Kidney epithelial cell (primary cell): ENCODE results near the gene KCNIP4. TPM values are rescaled to one million over a fixed set of nuclear protein-coding genes. Genes with fewer than 3 reads are reported as not detected.

ENCODE experiments used
- DNase-seq: peaks from one replicate; pipeline ENCODE4 v3.0.0-alpha.2; 2010; ENCODE audit warnings: low read depth
- H3K27me3 ChIP-seq: 2 replicates; pipeline ENCODE4 v1.6.0; 2011; ENCODE audit warnings: low read length; ENCODE audit not compliant: control insufficient read depth, insufficient read depth
- H3K36me3 ChIP-seq: 2 replicates; pipeline ENCODE4 v1.5.1; 2011; ENCODE audit warnings: low read length; ENCODE audit not compliant: control insufficient read depth, insufficient read depth
- H3K4me3 ChIP-seq: 2 replicates; pipeline ENCODE4 v1.5.1; 2011; ENCODE audit warnings: low read depth, mild to moderate bottlenecking, control low read depth, low read length
- total RNA-seq: library from RNA; depleted of rRNA; stranded (reverse); fragments of >200 nt; gene quantifications from 2 replicates; pipeline ENCODE4 v1.2.3, GENCODE V29; 2015
- TF ChIP-seq, protein P1 (sequence below): IDR thresholded peaks from 2 replicates; pipeline ENCODE4 v1.5.1; 2011; ENCODE audit warnings: mild to moderate bottlenecking, moderate library complexity, low read length, control low read depth, inconsistent platforms; ENCODE audit not compliant: insufficient read depth, poor library complexity, severe bottlenecking

The KCNIP4 gene
- total RNA-seq, 1 donor from 2014 or later = 5.5 TPM

DNA sequence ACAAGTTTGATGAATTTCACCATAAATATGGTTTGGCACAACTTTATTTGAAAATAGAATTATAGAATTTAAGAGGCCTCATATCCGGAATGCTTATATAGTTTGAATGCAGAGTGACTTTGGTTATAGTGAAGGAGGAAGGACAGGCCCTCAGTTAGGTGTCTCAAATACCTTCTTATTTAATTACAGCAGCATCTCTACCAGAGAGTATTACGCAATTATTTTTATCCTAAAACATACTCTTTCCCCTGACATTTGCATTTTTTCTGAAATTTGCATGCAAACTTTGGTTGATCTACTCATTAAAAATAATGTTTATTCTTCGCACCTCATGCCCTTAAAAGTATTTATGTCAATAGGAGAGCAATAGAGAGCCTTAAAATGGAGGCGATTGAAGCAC, 942.9 kb downstream of the KCNIP4 start:
- Histone ChIP-seq H3K27me3 (no peaks in the 10 kb centered on the region), H3K36me3 (no peaks in the 10 kb centered on the region), H3K4me3 (no peak overlapping the region)
- DNase-seq = no peak
- TF ChIP-seq, protein P1, sequence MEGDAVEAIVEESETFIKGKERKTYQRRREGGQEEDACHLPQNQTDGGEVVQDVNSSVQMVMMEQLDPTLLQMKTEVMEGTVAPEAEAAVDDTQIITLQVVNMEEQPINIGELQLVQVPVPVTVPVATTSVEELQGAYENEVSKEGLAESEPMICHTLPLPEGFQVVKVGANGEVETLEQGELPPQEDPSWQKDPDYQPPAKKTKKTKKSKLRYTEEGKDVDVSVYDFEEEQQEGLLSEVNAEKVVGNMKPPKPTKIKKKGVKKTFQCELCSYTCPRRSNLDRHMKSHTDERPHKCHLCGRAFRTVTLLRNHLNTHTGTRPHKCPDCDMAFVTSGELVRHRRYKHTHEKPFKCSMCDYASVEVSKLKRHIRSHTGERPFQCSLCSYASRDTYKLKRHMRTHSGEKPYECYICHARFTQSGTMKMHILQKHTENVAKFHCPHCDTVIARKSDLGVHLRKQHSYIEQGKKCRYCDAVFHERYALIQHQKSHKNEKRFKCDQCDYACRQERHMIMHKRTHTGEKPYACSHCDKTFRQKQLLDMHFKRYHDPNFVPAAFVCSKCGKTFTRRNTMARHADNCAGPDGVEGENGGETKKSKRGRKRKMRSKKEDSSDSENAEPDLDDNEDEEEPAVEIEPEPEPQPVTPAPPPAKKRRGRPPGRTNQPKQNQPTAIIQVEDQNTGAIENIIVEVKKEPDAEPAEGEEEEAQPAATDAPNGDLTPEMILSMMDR = no peak

DNA sequence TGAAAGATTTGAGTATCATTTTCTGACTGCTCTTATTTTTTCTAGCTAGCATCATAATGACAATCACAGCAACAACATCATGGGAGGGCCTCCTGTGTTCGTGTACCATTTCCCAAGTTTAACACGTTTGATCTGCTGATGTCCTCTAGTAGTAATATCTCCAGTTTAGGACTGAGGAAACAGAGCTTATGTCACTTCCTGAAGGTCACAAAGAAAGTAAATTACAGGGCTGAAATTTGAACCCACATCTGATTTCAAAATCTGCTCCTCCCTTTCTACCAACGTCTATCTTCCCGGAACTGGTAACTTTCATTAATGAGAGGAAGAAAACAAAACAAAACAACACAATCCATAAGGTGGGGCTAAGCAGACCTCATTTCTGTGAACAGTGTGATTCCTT, 945.6 kb downstream of the KCNIP4 start:
- TF ChIP-seq, protein P1 = no peak
- Histone ChIP-seq H3K4me3 (no peak overlapping the region), H3K27me3 (no peaks in the 10 kb centered on the region), H3K36me3 (no peaks in the 10 kb centered on the region)
- no peak for DNase-seq

DNA sequence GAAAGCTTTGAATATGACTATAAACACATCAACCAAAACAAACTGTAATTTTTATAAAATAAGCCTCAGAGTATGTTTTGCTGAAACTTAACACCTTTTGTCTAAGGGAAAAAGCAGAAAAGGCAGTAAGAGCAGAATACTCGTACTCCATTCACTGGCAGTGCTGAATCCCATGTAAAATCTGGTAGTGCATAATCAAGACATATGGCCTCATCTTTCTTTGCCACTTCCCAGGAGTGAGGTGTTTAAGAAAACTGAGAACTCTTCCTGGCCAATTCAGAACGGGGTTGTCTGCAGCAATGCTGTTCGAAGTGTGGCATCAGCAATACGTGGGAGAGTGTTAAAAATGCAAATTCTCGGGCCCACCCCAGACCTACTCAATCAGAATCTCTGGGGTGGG, 946.3 kb downstream of the KCNIP4 start:
- no peak for DNase-seq
- Histone ChIP-seq H3K4me3 (no peak overlapping the region), H3K36me3 (no peaks in the 10 kb centered on the region), H3K27me3 (no peaks in the 10 kb centered on the region)
- TF ChIP-seq, protein P1 = no peak

DNA sequence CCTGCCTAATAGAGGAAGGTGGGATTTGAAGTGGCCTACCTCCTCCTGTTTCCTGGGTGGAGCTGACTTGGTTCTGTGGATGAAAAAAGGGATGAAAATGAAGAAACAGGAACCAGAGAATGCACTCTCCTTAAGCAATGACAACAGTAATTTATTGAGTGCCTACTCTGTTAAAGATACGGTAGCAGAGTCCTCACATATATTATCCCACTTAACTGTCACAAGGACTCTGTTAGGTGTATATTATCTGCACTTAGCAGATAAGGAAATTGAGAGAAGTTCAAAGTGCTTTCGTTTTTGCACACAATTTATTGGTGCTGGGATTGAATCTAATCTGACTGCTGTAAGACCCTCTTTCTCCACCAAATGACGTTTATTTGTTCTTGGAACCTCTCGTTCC, 947.1 kb downstream of the KCNIP4 start:
- TF ChIP-seq, protein P1 = no peak

DNA sequence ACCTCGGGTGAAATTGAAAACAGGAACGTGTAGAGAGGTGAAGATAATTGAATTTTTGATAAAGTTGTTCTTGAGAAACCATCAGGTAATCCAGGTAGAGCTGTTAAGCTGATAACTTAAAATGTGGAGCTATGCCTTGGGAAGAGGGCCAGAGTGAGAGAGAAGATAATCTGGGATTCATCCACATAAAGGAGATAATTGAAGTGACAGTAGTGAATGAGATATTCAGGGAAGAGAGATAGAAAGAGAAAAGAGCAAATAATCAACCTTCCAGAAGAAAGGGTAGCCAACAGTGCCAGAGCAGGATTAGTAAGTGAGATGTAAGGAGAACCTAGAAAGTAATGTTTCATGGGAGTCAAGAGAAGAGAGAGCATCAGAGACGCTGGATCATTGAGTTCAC, 950.7 kb downstream of the KCNIP4 start:
- Histone ChIP-seq H3K27me3 (no peaks in the 10 kb centered on the region), H3K4me3 (no peak overlapping the region), H3K36me3 (no peaks in the 10 kb centered on the region)
- TF ChIP-seq, protein P1 = no peak
- no peak for DNase-seq

More for the DNA sequence above, 947.1 kb downstream of the KCNIP4 start:
- Histone ChIP-seq H3K4me3 (no peak overlapping the region), H3K36me3 (no peaks in the 10 kb centered on the region), H3K27me3 (no peaks in the 10 kb centered on the region)
- no peak for DNase-seq

DNA sequence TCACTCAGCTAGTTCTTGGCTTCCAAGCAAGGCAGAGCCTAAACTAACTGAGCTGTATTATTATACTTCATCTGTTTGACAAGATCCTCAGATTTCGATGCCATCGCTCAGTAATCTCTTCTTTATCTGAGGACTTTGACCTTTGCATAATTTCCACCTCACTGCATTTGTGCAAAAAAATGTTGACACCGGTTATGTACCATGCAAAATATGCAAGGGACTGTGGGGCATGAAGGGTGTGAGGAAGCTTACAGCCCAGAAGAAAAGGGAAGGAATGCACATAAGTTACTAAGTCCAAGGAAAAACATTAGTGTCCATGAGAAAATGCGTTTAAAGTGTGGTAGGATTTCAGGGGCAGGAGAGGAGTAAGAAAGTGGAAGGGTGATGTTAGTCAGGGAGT, 953.0 kb downstream of the KCNIP4 start:
- TF ChIP-seq, protein P1 = no peak
- Histone ChIP-seq H3K36me3 (no peaks in the 10 kb centered on the region), H3K4me3 (no peak overlapping the region), H3K27me3 (no peaks in the 10 kb centered on the region)
- DNase-seq = no peak
